GM04504 (cell line): ENCODE results near the gene TM9SF1.
"Not testable (repeated sequence)": the region's sequence is repeated elsewhere in the genome, so short reads cannot be mapped to it uniquely, and the experiment has no call there.

Source experiments
- DNase-seq: peaks from one replicate; pipeline ENCODE4 v3.0.0-alpha.2; 2012; ENCODE audit warnings: low read depth

The TM9SF1 gene

GRCh38 chr14:24224618-24225071, 29.4 kb upstream of the TM9SF1 start:
- peak; percentile 54 for DNase-seq

GRCh38 chr14:24222987-24223386, 27.7 kb upstream of the TM9SF1 start:
- DNase-seq = not testable (repeated sequence)

GRCh38 chr14:24219521-24219920, 24.3 kb upstream of the TM9SF1 start:
- no peak for DNase-seq

- no peak for DNase-seq
Measured at GRCh38 chr14:24219080-24219479, 23.8 kb upstream of the TM9SF1 start.

GRCh38 chr14:24216876-24217275, 21.6 kb upstream of the TM9SF1 start:
- DNase-seq = not testable (repeated sequence)

GRCh38 chr14:24216345-24216699, 21.1 kb upstream of the TM9SF1 start:
- no peak for DNase-seq

- peak; percentile 65 for DNase-seq
Measured at GRCh38 chr14:24215495-24216344, 20.5 kb upstream of the TM9SF1 start, which contains the start of gene MDP1. MDP1 (minus strand) TSS chr14:24216066; CDS start chr14:24215955, 111 bp downstream.

GRCh38 chr14:24213866-24214662, 18.8 kb upstream of the TM9SF1 start:
- DNase-seq = no peak

GRCh38 chr14:24212924-24213865, 18.0 kb upstream of the TM9SF1 start, which contains the start of gene CHMP4A:
CHMP4A (minus strand) TSS chr14:24213488; CDS start chr14:24213439, 49 bp downstream.
- peak; percentile 96 for DNase-seq

GRCh38 chr14:24211311-24211710, 16.1 kb upstream of the TM9SF1 start:
- DNase-seq = no peak

- DNase-seq = no peak
Measured at GRCh38 chr14:24207625-24208024, 12.4 kb upstream of the TM9SF1 start.

- no peak for DNase-seq
Measured at GRCh38 chr14:24207104-24207551, 11.9 kb upstream of the TM9SF1 start.

GRCh38 chr14:24206260-24207103, 11.2 kb upstream of the TM9SF1 start:
- DNase-seq = no peak

- DNase-seq = no peak
Measured at GRCh38 chr14:24204163-24205146, 9.2 kb upstream of the TM9SF1 start.

GRCh38 chr14:24203249-24203886, 8.1 kb upstream of the TM9SF1 start:
- not testable (repeated sequence) for DNase-seq

- DNase-seq = not testable (repeated sequence)
Measured at GRCh38 chr14:24202538-24202937, 7.3 kb upstream of the TM9SF1 start.

GRCh38 chr14:24198814-24199524, 3.7 kb upstream of the TM9SF1 start:
- no peak for DNase-seq

GRCh38 chr14:24197056-24197450, 1.8 kb upstream of the TM9SF1 start:
- DNase-seq = no peak
